ENCODE data around the gene TRIO.

The TRIO gene

DNA sequence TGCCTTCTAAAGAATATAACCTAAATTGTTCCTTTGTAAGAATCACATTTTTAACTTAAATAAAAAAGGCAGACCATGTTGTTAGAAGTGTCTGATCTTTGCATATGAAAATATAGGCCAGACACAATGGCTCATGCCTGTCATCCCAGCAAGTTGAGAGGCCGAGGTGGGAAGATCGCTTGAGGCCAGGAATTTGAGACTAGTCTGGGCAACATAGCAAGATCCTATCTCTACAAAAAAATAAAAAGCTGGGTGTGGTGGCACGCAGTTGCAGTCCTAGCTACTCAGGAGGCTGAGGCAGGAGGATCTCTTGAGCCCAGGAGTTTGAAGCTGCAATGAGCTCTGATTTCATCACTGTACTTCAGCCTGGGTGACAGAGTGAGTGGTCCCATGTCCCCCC, 37.3 kb downstream of the TRIO start:
- TF ChIP-seq ISL1 (CRISPR knock-in tag; IDR thresholded peaks at IDR 0.05) (no peak), TOX (CRISPR knock-in tag; IDR thresholded peaks at IDR 0.05; ENCODE audit: borderline replicate concordance) (no peak), ZNF565 (CRISPR knock-in tag; conservative IDR thresholded peaks at IDR 0.05; ENCODE audit: low read depth) (no peak), ZNF8 (CRISPR knock-in tag; IDR thresholded peaks at IDR 0.05) (no peak), OSR1 (CRISPR knock-in tag; IDR thresholded peaks at IDR 0.05) (no peak), GLIS3 (CRISPR knock-in tag; IDR thresholded peaks at IDR 0.05) (no peak), ZNF70 (CRISPR knock-in tag; IDR thresholded peaks at IDR 0.05) (no peak), CSDC2 (CRISPR knock-in tag; IDR thresholded peaks at IDR 0.05) (no peak)
- no peak for ATAC-seq

DNA sequence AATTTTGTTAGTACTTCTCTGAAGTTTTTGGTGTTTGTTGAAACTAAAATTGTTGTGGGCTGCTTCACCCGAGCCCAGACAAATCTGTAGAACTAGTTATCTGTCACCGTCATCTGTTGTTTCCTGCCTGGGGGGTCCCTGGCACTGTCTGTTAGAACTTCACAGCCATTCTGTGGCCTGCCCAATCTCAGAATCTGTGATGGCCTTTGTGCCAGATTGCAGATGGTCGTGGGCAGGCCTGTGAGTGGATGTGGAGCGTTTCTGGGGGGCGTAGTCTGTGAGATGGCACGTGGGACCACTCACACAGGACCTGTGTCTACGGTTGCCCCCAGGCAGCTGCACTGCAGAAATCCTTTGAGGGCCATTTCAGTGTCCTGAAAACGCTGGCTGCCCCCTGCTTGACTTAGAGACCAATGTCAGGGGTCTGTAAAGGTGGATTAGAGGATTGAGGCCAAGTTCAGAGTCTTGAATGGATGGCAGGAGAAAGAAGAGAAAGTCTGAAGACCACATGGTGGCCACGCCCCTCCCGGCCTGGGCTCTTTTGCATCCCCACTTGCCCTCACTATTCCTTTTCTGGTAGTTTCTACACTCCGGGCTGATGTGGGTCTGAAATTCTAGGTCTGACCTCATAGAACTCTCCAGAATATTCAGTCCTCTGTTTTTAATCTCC, 38.3 kb downstream of the TRIO start:
- ATAC-seq = no peak
- no peak for TF ChIP-seq SNAI2 (CRISPR knock-in tag; IDR thresholded peaks at IDR 0.05)
- TF ChIP-seq RARB (CRISPR knock-in tag; IDR thresholded peaks at IDR 0.05) = no peak
- TF ChIP-seq, protein P1, sequence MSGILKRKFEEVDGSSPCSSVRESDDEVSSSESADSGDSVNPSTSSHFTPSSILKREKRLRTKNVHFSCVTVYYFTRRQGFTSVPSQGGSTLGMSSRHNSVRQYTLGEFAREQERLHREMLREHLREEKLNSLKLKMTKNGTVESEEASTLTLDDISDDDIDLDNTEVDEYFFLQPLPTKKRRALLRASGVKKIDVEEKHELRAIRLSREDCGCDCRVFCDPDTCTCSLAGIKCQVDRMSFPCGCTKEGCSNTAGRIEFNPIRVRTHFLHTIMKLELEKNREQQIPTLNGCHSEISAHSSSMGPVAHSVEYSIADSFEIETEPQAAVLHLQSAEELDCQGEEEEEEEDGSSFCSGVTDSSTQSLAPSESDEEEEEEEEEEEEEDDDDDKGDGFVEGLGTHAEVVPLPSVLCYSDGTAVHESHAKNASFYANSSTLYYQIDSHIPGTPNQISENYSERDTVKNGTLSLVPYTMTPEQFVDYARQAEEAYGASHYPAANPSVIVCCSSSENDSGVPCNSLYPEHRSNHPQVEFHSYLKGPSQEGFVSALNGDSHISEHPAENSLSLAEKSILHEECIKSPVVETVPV (CRISPR knock-in tag; IDR thresholded peaks at IDR 0.05) = no peak
- no peak for TF ChIP-seq ZC3H10 (CRISPR knock-in tag; IDR thresholded peaks at IDR 0.05)
- TF ChIP-seq CSDC2 (CRISPR knock-in tag; IDR thresholded peaks at IDR 0.05) = no peak
- TF ChIP-seq, protein P2, sequence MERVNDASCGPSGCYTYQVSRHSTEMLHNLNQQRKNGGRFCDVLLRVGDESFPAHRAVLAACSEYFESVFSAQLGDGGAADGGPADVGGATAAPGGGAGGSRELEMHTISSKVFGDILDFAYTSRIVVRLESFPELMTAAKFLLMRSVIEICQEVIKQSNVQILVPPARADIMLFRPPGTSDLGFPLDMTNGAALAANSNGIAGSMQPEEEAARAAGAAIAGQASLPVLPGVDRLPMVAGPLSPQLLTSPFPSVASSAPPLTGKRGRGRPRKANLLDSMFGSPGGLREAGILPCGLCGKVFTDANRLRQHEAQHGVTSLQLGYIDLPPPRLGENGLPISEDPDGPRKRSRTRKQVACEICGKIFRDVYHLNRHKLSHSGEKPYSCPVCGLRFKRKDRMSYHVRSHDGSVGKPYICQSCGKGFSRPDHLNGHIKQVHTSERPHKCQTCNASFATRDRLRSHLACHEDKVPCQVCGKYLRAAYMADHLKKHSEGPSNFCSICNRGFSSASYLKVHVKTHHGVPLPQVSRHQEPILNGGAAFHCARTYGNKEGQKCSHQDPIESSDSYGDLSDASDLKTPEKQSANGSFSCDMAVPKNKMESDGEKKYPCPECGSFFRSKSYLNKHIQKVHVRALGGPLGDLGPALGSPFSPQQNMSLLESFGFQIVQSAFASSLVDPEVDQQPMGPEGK (CRISPR knock-in tag; IDR thresholded peaks at IDR 0.05; ENCODE audit: borderline replicate concordance) = no peak
- no peak for TF ChIP-seq GLIS3 (CRISPR knock-in tag; IDR thresholded peaks at IDR 0.05)
- no peak for TF ChIP-seq TOX (CRISPR knock-in tag; IDR thresholded peaks at IDR 0.05; ENCODE audit: borderline replicate concordance)
- no peak for TF ChIP-seq ISL1 (CRISPR knock-in tag; IDR thresholded peaks at IDR 0.05)
- TF ChIP-seq ARNTL (CRISPR knock-in tag; IDR thresholded peaks at IDR 0.05; ENCODE audit: borderline replicate concordance, low read depth) = no peak
- TF ChIP-seq ZNF70 (CRISPR knock-in tag; IDR thresholded peaks at IDR 0.05) = no peak
- TF ChIP-seq PPARA (CRISPR knock-in tag; IDR thresholded peaks at IDR 0.05; ENCODE audit: borderline replicate concordance) = no peak
- no peak for TF ChIP-seq TCF4 (CRISPR knock-in tag; IDR thresholded peaks at IDR 0.05; ENCODE audit: borderline replicate concordance)
- TF ChIP-seq, protein P3, sequence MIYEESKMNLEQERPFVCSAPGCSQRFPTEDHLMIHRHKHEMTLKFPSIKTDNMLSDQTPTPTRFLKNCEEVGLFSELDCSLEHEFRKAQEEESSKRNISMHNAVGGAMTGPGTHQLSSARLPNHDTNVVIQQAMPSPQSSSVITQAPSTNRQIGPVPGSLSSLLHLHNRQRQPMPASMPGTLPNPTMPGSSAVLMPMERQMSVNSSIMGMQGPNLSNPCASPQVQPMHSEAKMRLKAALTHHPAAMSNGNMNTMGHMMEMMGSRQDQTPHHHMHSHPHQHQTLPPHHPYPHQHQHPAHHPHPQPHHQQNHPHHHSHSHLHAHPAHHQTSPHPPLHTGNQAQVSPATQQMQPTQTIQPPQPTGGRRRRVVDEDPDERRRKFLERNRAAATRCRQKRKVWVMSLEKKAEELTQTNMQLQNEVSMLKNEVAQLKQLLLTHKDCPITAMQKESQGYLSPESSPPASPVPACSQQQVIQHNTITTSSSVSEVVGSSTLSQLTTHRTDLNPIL (CRISPR knock-in tag; IDR thresholded peaks at IDR 0.05; ENCODE audit: low read depth) = no peak
- no peak for TF ChIP-seq ZFP3 (CRISPR knock-in tag; IDR thresholded peaks at IDR 0.05)
- no peak for TF ChIP-seq BACH2 (CRISPR knock-in tag; IDR thresholded peaks at IDR 0.05; ENCODE audit: borderline replicate concordance)

DNA sequence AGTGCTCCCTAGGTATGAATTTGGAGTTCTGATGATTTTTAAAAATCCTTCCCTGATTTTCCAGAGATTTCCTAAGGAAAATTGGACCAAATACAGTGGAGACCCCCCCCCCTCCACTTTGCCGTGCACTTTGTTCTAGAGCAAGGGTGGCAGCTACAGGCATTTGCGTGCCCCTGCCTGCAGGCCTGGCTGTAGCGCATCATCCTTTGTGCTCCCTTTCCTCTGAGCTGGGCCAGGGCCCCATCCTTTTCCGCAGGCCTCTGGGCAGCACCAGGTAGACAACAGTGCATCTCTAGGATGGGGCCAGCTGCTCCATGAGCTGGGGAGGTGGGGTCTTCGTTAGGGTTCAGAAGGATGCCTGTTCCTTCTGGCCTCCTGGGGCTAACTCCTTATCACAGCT, 39.6 kb downstream of the TRIO start:
- TF ChIP-seq ZFP30 (CRISPR knock-in tag; IDR thresholded peaks at IDR 0.05) (no peak), ZNF565 (CRISPR knock-in tag; conservative IDR thresholded peaks at IDR 0.05; ENCODE audit: low read depth) (no peak), ZC3H10 (CRISPR knock-in tag; IDR thresholded peaks at IDR 0.05) (no peak), SNAI2 (CRISPR knock-in tag; IDR thresholded peaks at IDR 0.05) (no peak), TCF4 (CRISPR knock-in tag; IDR thresholded peaks at IDR 0.05; ENCODE audit: borderline replicate concordance) (no peak), TOX (CRISPR knock-in tag; IDR thresholded peaks at IDR 0.05; ENCODE audit: borderline replicate concordance) (no peak), GLIS3 (CRISPR knock-in tag; IDR thresholded peaks at IDR 0.05) (no peak), ARNTL (CRISPR knock-in tag; IDR thresholded peaks at IDR 0.05; ENCODE audit: borderline replicate concordance, low read depth) (no peak), OSR1 (CRISPR knock-in tag; IDR thresholded peaks at IDR 0.05) (no peak), BACH2 (CRISPR knock-in tag; IDR thresholded peaks at IDR 0.05; ENCODE audit: borderline replicate concordance) (no peak)
- TF ChIP-seq, protein P3 (CRISPR knock-in tag; IDR thresholded peaks at IDR 0.05; ENCODE audit: low read depth) = no peak
- TF ChIP-seq, protein P1 (CRISPR knock-in tag; IDR thresholded peaks at IDR 0.05) = no peak
- TF ChIP-seq, protein P4, sequence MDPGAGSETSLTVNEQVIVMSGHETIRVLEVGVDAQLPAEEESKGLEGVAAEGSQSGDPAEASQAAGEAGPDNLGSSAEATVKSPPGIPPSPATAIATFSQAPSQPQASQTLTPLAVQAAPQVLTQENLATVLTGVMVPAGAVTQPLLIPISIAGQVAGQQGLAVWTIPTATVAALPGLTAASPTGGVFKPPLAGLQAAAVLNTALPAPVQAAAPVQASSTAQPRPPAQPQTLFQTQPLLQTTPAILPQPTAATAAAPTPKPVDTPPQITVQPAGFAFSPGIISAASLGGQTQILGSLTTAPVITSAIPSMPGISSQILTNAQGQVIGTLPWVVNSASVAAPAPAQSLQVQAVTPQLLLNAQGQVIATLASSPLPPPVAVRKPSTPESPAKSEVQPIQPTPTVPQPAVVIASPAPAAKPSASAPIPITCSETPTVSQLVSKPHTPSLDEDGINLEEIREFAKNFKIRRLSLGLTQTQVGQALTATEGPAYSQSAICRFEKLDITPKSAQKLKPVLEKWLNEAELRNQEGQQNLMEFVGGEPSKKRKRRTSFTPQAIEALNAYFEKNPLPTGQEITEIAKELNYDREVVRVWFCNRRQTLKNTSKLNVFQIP (CRISPR knock-in tag; IDR thresholded peaks at IDR 0.05; ENCODE audit: borderline replicate concordance, low read depth) = no peak
- TF ChIP-seq, protein P5, sequence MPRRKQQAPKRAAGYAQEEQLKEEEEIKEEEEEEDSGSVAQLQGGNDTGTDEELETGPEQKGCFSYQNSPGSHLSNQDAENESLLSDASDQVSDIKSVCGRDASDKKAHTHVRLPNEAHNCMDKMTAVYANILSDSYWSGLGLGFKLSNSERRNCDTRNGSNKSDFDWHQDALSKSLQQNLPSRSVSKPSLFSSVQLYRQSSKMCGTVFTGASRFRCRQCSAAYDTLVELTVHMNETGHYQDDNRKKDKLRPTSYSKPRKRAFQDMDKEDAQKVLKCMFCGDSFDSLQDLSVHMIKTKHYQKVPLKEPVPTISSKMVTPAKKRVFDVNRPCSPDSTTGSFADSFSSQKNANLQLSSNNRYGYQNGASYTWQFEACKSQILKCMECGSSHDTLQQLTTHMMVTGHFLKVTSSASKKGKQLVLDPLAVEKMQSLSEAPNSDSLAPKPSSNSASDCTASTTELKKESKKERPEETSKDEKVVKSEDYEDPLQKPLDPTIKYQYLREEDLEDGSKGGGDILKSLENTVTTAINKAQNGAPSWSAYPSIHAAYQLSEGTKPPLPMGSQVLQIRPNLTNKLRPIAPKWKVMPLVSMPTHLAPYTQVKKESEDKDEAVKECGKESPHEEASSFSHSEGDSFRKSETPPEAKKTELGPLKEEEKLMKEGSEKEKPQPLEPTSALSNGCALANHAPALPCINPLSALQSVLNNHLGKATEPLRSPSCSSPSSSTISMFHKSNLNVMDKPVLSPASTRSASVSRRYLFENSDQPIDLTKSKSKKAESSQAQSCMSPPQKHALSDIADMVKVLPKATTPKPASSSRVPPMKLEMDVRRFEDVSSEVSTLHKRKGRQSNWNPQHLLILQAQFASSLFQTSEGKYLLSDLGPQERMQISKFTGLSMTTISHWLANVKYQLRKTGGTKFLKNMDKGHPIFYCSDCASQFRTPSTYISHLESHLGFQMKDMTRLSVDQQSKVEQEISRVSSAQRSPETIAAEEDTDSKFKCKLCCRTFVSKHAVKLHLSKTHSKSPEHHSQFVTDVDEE (CRISPR knock-in tag; IDR thresholded peaks at IDR 0.05) = no peak
- ATAC-seq = no peak
